Fibroblast of villous mesenchyme (primary cell): Measurements from ENCODE around the gene ZNF462. TPM values are rescaled to one million over a fixed set of nuclear protein-coding genes. Genes with fewer than 3 reads are reported as not detected.
A peak's percentile ranks its signal among the peaks of the same experiment; 100 is the strongest.

Source experiments
- DNase-seq: peaks from one replicate; pipeline ENCODE4 v3.0.0-alpha.2; 2010; ENCODE audit warnings: low read depth
- H3K4me3 ChIP-seq: 2 replicates; pipeline ENCODE4 v1.5.1; 2011; ENCODE audit warnings: low read depth, mild to moderate bottlenecking, low read length
- CTCF ChIP-seq: IDR thresholded peaks from 2 replicates; pipeline ENCODE4 v1.5.1; 2012; ENCODE audit warnings: low read depth, mild to moderate bottlenecking, low read length; ENCODE audit not compliant: insufficient read depth
- total RNA-seq: library from RNA; depleted of rRNA; stranded (reverse); fragments of >200 nt; gene quantifications from 2 replicates; pipeline ENCODE4 v1.2.3, GENCODE V29; 2012

The ZNF462 gene
- total RNA-seq, 1 donor, result 32.4 TPM

GRCh38 chr9:106883626-106884190, 20.7 kb downstream of the ZNF462 start:
- TF ChIP-seq CTCF, result no peak
- peak; percentile 91 for DNase-seq
- no peak overlapping the region for H3K4me3 ChIP-seq

- no peak overlapping the region for H3K4me3 ChIP-seq
- TF ChIP-seq CTCF, result no peak
- DNase-seq, result peak; percentile 77
These were observed 22.5 kb downstream of the ZNF462 start for GRCh38 chr9:106885451-106885850.

GRCh38 chr9:106886111-106887046, 23.4 kb downstream of the ZNF462 start:
- TF ChIP-seq CTCF, result no peak
- no peak for DNase-seq
- no peak overlapping the region for H3K4me3 ChIP-seq

GRCh38 chr9:106887066-106887465, 24.1 kb downstream of the ZNF462 start:
- no peak for TF ChIP-seq CTCF
- no peak overlapping the region for H3K4me3 ChIP-seq
- DNase-seq, result no peak

- no peak for TF ChIP-seq CTCF
- no peak overlapping the region for H3K4me3 ChIP-seq
- DNase-seq, result no peak
These were observed 26.2 kb downstream of the ZNF462 start for GRCh38 chr9:106889061-106889590.

GRCh38 chr9:106890608-106891007, 27.6 kb downstream of the ZNF462 start:
- no peak for DNase-seq
- no peak for TF ChIP-seq CTCF

More at GRCh38 chr9:106890608-106891007, 27.6 kb downstream of the ZNF462 start:
- H3K4me3 ChIP-seq, result no peak overlapping the region
